ENCODE measurements around the gene ZSCAN26.

GRCh38 chr6:28252009-28252975, 14.7 kb upstream of the ZSCAN26 start, which contains the start of gene ZKSCAN4:
- peak; percentile 26; the same call in 1 of the 2 replicates for TF ChIP-seq REST (IDR thresholded peaks at IDR 0.05; ENCODE audit: low read depth, low read length)
- TF ChIP-seq TAF1 (IDR thresholded peaks at IDR 0.05; ENCODE audit: borderline replicate concordance, low read depth, low read length) = peak; percentile 83
- no peak for TF ChIP-seq CTCF (IDR thresholded peaks at IDR 0.05)
- TF ChIP-seq NFIC (IDR thresholded peaks at IDR 0.05; ENCODE audit: borderline replicate concordance) = no peak
- no peak for TF ChIP-seq JUND (IDR thresholded peaks at IDR 0.05)
- TF ChIP-seq POLR2AphosphoS5 (IDR thresholded peaks at IDR 0.05; ENCODE audit: low read depth, low read length) = peak; percentile 80
- no peak for TF ChIP-seq RAD21 (IDR thresholded peaks at IDR 0.05; ENCODE audit: low read length)
- no peak for TF ChIP-seq RXRA (IDR thresholded peaks at IDR 0.05; ENCODE audit: borderline replicate concordance, low read depth)
- peak; percentile 16; the same call in 1 of the 2 replicates for TF ChIP-seq SIN3A (IDR thresholded peaks at IDR 0.05; ENCODE audit: borderline replicate concordance, low read depth, low read length)
- peak; percentile 66; the same call in 1 of the 2 replicates for TF ChIP-seq ZBTB33 (IDR thresholded peaks at IDR 0.05; ENCODE audit: borderline replicate concordance, low read depth)
- no peak; the same call in 1 of the 2 replicates for TF ChIP-seq SMC3 (IDR thresholded peaks at IDR 0.05; ENCODE audit: low read depth, low read length)
- TF ChIP-seq USF2 (IDR thresholded peaks at IDR 0.05; ENCODE audit: borderline replicate concordance, low read depth, low read length) = no peak
